Transverse colon (tissue), 3 donors: Measurements from ENCODE around the gene ARHGAP18.

Source experiments
- POLR2A ChIP-seq: fragments of 450-650 bp; IDR thresholded peaks from one replicate; pipeline ENCODE4 v1.6.1; 2016; ENCODE audit warnings: antibody characterized with exemption, mild to moderate bottlenecking, moderate library complexity
- TF ChIP-seq, protein P1 (sequence below), 5 experiments: fragments of 200-600 bp in 3 of 5; fragments of 450-650 bp in 2 of 5; sonication (generic) in 3 of 5; IDR thresholded peaks; 1 replicate in 2 of 5; 2 replicates in 3 of 5; pipeline ENCODE4 v1.5.1; 2016 to 2017; ENCODE audit warnings: antibody characterized with exemption in 5 of 5, inconsistent platforms in 3 of 5, mild to moderate bottlenecking in 2 of 5, moderate library complexity in 1 of 5

DNA sequence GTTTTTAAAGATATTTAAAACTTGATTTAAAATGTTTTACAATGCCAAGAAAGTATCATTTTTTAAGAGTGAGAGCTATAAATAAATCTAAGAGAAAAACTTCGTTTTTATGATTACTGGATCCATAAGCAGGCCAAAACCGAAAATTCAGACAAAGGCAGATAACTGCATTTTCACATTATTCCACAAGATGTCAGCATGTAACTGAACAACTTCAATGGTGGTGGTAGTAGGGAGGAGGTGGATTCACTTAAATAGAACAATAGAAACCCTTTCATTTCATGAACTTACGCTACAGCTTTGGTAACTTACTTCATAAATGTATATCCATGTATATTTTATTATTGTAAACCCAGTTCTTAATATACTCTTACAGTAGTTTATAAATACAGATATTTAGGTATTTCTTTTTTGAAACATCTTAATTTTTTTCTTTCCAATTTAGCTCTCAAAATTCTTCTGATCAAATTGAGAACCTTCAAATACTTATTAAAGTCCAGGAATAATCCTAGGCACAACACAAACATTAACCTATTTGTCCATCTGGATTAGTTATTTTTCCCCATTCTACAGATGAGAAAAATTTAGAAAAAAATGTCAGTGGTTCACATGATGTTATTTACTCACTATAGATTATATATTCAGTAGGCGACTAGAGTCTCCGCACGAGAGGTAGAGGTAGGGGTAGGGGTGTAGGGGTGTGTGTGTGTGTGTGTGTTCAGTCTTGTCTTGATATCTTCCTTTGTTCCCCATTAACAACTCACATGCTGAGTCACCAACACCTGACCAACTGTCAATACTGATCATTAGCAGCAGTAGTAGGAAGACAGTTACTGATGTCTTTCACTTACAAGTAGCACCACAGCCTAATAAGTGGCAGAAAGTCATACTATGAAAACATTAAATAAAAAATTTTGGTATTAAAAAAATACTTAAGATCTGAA is 111.5 kb downstream of the ARHGAP18 start:
- TF ChIP-seq, protein P1, sequence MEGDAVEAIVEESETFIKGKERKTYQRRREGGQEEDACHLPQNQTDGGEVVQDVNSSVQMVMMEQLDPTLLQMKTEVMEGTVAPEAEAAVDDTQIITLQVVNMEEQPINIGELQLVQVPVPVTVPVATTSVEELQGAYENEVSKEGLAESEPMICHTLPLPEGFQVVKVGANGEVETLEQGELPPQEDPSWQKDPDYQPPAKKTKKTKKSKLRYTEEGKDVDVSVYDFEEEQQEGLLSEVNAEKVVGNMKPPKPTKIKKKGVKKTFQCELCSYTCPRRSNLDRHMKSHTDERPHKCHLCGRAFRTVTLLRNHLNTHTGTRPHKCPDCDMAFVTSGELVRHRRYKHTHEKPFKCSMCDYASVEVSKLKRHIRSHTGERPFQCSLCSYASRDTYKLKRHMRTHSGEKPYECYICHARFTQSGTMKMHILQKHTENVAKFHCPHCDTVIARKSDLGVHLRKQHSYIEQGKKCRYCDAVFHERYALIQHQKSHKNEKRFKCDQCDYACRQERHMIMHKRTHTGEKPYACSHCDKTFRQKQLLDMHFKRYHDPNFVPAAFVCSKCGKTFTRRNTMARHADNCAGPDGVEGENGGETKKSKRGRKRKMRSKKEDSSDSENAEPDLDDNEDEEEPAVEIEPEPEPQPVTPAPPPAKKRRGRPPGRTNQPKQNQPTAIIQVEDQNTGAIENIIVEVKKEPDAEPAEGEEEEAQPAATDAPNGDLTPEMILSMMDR (IDR thresholded peaks at IDR 0.05): peak; percentile 79 to 89 (median 85)
- no peak for TF ChIP-seq POLR2A
